Measurements from ENCODE around the gene BIRC6. TPM values are rescaled to one million over a fixed set of nuclear protein-coding genes. Genes with fewer than 3 reads are reported as not detected.
A peak's percentile ranks its signal among the peaks of the same experiment; 100 is the strongest.

Gene BIRC6
- total RNA-seq, 1 experiment from 2014 or later: 63.1 TPM

DNA sequence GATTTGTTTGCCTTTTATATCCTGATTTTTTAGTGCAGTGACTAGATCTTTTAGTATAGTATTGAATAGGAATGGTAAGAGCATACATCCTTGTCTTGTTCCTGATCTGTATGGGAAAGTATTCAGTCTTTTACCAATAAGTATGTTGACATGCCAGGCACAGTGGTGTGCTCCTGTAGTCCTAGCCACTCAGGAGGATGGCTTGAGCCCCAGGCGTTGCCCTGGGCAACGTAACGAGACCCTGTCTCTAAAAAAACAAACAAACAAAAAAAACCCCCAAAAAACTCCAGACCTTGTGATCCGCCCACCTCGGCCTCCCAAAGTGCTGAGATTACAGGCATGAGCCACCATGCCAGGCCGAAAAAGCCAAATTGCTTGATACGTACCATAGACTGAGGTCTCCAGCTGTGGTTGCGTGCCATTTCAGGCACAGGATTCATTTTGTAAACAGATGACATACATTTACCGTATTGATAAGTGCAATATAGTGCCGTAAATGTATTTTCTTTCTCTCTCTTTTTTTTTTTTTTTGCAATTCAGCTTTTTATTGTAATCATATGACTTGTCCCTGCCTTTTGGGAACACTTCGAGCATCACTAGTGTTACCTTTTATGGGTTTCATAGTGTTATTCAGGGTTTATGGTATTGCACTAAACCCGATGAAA lies 18.5 kb downstream of the BIRC6 start:
- H3K4me3 Mint-ChIP-seq: no peak overlapping the region

DNA sequence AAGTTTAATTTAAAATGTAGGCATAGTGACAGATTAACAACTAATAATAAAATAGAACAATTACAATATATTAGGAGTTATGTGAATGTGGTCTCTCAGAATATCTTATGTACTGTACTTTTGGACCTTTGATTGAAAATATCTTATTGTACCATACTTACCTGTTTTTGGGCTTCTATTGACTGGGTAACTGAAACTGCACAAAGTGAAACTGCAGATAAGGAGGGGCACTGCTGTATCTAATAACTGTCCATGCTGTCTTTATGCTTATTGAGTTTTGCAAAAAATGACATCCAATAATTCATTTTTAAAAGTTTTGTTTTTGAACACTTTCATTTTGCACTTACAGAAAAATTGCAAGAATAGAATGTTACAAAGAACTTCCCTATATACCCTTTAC lies 19.9 kb downstream of the BIRC6 start:
- CTCF ChIA-PET: no interaction called here
- no peak overlapping the region for H3K27ac Mint-ChIP-seq
- no peak for ATAC-seq

More for the DNA sequence above, 18.5 kb downstream of the BIRC6 start:
- DNase-seq (ENCODE audit: low spot score) (peak; percentile 17), ATAC-seq (peak; percentile 70)
- CTCF ChIA-PET: no interaction called here
- H3K27me3 Mint-ChIP-seq (ENCODE audit: low read depth): no peaks in the 10 kb centered on the region
- peaks cover 10% of the 10 kb centered on the region for H3K36me3 Mint-ChIP-seq
- POLR2A ChIA-PET: no interaction called here
- TF ChIP-seq ARID4B (CRISPR knock-in tag; IDR thresholded peaks at IDR 0.05; ENCODE audit: borderline replicate concordance) (no peak), JAZF1 (CRISPR knock-in tag; IDR thresholded peaks at IDR 0.05) (no peak), ERG (CRISPR knock-in tag; IDR thresholded peaks at IDR 0.05) (no peak), ELF4 (CRISPR knock-in tag; IDR thresholded peaks at IDR 0.05; ENCODE audit: low read depth) (no peak), ZNF416 (CRISPR knock-in tag; IDR thresholded peaks at IDR 0.05) (no peak), NR2C2 (CRISPR knock-in tag; IDR thresholded peaks at IDR 0.05) (no peak), ATF1 (CRISPR knock-in tag; IDR thresholded peaks at IDR 0.05) (no peak)
- H3K9me3 Mint-ChIP-seq: no peaks in the 10 kb centered on the region
- peaks cover 13% of the 10 kb centered on the region for H3K4me1 Mint-ChIP-seq
- H3K27ac Mint-ChIP-seq: peak overlapping the region; percentile 90

More for the DNA sequence above, 19.9 kb downstream of the BIRC6 start:
- TF ChIP-seq ATF6 (CRISPR knock-in tag; IDR thresholded peaks at IDR 0.05) (no peak), ZNF138 (CRISPR knock-in tag; conservative IDR thresholded peaks at IDR 0.05) (no peak), JAZF1 (CRISPR knock-in tag; IDR thresholded peaks at IDR 0.05) (no peak), MXD4 (CRISPR knock-in tag; IDR thresholded peaks at IDR 0.05; ENCODE audit: borderline replicate concordance) (no peak)
- TF ChIP-seq, protein P1, sequence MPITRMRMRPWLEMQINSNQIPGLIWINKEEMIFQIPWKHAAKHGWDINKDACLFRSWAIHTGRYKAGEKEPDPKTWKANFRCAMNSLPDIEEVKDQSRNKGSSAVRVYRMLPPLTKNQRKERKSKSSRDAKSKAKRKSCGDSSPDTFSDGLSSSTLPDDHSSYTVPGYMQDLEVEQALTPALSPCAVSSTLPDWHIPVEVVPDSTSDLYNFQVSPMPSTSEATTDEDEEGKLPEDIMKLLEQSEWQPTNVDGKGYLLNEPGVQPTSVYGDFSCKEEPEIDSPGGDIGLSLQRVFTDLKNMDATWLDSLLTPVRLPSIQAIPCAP (CRISPR knock-in tag; IDR thresholded peaks at IDR 0.05): no peak
- TF ChIP-seq, protein P2, sequence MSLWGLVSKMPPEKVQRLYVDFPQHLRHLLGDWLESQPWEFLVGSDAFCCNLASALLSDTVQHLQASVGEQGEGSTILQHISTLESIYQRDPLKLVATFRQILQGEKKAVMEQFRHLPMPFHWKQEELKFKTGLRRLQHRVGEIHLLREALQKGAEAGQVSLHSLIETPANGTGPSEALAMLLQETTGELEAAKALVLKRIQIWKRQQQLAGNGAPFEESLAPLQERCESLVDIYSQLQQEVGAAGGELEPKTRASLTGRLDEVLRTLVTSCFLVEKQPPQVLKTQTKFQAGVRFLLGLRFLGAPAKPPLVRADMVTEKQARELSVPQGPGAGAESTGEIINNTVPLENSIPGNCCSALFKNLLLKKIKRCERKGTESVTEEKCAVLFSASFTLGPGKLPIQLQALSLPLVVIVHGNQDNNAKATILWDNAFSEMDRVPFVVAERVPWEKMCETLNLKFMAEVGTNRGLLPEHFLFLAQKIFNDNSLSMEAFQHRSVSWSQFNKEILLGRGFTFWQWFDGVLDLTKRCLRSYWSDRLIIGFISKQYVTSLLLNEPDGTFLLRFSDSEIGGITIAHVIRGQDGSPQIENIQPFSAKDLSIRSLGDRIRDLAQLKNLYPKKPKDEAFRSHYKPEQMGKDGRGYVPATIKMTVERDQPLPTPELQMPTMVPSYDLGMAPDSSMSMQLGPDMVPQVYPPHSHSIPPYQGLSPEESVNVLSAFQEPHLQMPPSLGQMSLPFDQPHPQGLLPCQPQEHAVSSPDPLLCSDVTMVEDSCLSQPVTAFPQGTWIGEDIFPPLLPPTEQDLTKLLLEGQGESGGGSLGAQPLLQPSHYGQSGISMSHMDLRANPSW (CRISPR knock-in tag; conservative IDR thresholded peaks at IDR 0.05; ENCODE audit: low read depth): no peak
- TF ChIP-seq, protein P3, sequence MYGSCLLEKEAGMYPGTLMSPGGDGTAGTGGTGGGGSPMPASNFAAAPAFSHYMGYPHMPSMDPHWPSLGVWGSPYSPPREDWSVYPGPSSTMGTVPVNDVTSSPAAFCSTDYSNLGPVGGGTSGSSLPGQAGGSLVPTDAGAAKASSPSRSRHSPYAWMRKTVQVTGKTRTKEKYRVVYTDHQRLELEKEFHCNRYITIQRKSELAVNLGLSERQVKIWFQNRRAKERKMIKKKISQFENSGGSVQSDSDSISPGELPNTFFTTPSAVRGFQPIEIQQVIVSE (CRISPR knock-in tag; IDR thresholded peaks at IDR 0.05; ENCODE audit: borderline replicate concordance): no peak
- Mint-ChIP-seq H3K36me3 (peaks cover 13% of the 10 kb centered on the region), H3K4me3 (no peak overlapping the region), H3K9me3 (no peaks in the 10 kb centered on the region), H3K27me3 (ENCODE audit: low read depth) (no peaks in the 10 kb centered on the region), H3K4me1 (peaks cover 13% of the 10 kb centered on the region)
- no peak for DNase-seq (ENCODE audit: low spot score)
- POLR2A ChIA-PET: no interaction called here
